Parathyroid adenoma (tissue), 2 donors: ENCODE data around the gene GAREM1.

Experiments
- H2AFZ ChIP-seq: fragments of 300-600 bp; sonication (generic); one replicate; pipeline ENCODE4 v1.7.0; 2017; ENCODE audit warnings: antibody characterized with exemption, mild to moderate bottlenecking
- H3K27ac ChIP-seq: fragments of 300-600 bp; sonication (generic); one replicate; pipeline ENCODE4 v1.7.0; 2017
- H3K27me3 ChIP-seq: fragments of 300-600 bp; sonication (generic); one replicate; pipeline ENCODE4 v1.7.0; 2017; ENCODE audit warnings: low read length; ENCODE audit not compliant: control insufficient read depth, insufficient read depth
- H3K36me3 ChIP-seq: fragments of 300-600 bp; sonication (generic); one replicate; pipeline ENCODE4 v1.7.0; 2017; ENCODE audit warnings: low read length; ENCODE audit not compliant: control insufficient read depth, insufficient read depth
- H3K4me1 ChIP-seq: fragments of 300-600 bp; sonication (generic); one replicate; pipeline ENCODE4 v1.7.0; 2017; ENCODE audit warnings: control low read depth
- H3K4me2 ChIP-seq: fragments of 300-600 bp; sonication (generic); one replicate; pipeline ENCODE4 v1.7.0; 2017; ENCODE audit warnings: low read length
- H3K4me3 ChIP-seq: fragments of 300-600 bp; sonication (generic); one replicate; pipeline ENCODE4 v1.7.0; 2017; ENCODE audit warnings: low read depth, low read length
- H3K79me2 ChIP-seq: fragments of 300-600 bp; sonication (generic); one replicate; pipeline ENCODE4 v1.7.0; 2017; ENCODE audit warnings: control low read depth
- H3K9ac ChIP-seq: fragments of 300-600 bp; sonication (generic); one replicate; pipeline ENCODE4 v1.7.0; 2017; ENCODE audit warnings: mild to moderate bottlenecking
- H3K9me3 ChIP-seq: fragments of 300-600 bp; sonication (generic); one replicate; pipeline ENCODE4 v1.7.0; 2017; ENCODE audit warnings: low read length; ENCODE audit not compliant: control insufficient read depth
- TF ChIP-seq, protein P1 (sequence below): fragments of 300-600 bp; sonication (generic); IDR thresholded peaks from one replicate; pipeline ENCODE4 v1.7.0; 2017; ENCODE audit warnings: antibody characterized with exemption, mild to moderate bottlenecking
- donor health status: primary hyperparathyroidism.

The GAREM1 gene

DNA sequence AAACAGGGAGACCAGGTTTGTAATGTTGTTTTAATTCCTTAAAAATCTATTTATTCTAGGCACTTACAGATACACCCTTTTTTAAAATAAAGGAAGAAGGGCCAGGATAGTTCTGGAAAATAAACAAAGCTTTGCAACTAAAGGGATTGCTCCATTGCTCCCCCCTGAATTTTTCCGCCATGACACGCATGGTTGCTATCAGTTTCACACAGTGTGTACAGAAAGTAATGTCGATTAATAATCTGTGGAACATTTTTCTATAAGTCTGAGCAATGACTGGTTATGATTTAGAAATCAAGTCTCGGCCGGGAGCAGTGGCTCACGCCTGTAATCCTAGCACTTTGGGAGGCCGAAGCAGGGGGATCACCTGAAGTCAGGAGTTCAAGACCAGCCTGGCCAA is 90.8 kb downstream of the GAREM1 start:
- H3K9me3 ChIP-seq: no peaks in the 10 kb centered on the region
- no peaks in the 10 kb centered on the region for H3K4me1 ChIP-seq
- no peaks in the 10 kb centered on the region for H3K27me3 ChIP-seq
- H3K9ac ChIP-seq: no peak overlapping the region
- no peaks in the 10 kb centered on the region for H3K36me3 ChIP-seq
- H3K27ac ChIP-seq: no peak overlapping the region
- H3K4me3 ChIP-seq: no peak overlapping the region
- H3K4me2 ChIP-seq: no peak overlapping the region
- TF ChIP-seq, protein P1, sequence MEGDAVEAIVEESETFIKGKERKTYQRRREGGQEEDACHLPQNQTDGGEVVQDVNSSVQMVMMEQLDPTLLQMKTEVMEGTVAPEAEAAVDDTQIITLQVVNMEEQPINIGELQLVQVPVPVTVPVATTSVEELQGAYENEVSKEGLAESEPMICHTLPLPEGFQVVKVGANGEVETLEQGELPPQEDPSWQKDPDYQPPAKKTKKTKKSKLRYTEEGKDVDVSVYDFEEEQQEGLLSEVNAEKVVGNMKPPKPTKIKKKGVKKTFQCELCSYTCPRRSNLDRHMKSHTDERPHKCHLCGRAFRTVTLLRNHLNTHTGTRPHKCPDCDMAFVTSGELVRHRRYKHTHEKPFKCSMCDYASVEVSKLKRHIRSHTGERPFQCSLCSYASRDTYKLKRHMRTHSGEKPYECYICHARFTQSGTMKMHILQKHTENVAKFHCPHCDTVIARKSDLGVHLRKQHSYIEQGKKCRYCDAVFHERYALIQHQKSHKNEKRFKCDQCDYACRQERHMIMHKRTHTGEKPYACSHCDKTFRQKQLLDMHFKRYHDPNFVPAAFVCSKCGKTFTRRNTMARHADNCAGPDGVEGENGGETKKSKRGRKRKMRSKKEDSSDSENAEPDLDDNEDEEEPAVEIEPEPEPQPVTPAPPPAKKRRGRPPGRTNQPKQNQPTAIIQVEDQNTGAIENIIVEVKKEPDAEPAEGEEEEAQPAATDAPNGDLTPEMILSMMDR: no peak
- H3K79me2 ChIP-seq: peaks cover 2% of the 10 kb centered on the region
- H2AFZ ChIP-seq: no peak overlapping the region

DNA sequence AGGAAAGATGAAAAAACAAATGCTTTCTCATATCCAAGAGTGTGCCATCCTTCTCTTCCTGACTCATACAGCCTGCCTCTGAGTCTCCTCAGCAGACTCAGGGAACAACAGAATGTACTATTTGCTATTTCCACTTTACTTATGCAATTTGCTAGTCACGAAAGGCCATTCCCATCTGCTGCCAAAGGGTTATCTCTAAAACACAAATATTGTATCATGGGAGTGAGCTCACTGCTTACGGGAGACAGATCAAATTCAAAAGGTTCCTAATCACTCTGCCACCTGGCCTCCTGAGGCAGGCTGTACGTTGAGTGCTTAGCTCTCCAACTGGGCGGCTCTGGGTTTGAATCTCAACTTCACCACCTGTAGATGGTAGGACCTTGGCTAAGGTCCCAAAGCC is 92.0 kb downstream of the GAREM1 start:
- peaks cover 9% of the 10 kb centered on the region for H3K4me1 ChIP-seq
- H3K27ac ChIP-seq: no peak overlapping the region

DNA sequence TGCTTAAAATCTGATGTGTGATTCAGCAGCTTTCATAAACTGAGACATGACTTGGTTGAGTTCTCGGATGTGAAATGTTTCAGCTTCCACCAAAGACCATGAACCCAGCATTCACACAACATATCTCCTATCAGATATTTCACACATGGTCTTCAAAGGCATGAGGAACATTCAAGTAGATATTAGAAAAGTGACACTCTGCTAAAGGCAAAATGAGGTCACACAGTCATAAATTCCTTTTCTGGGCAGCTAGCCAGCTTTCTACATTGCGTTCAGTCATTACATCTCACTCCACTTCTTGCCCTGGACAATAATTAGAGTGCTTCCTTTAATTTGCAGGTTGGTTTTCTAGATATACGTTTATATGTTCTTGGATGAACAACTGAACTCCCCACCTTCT is 96.7 kb downstream of the GAREM1 start:
- Histone ChIP-seq H3K27ac (no peak overlapping the region), H2AFZ (no peak overlapping the region), H3K79me2 (peaks cover 6% of the 10 kb centered on the region), H3K9me3 (no peaks in the 10 kb centered on the region), H3K36me3 (no peaks in the 10 kb centered on the region), H3K4me1 (peaks cover 10% of the 10 kb centered on the region), H3K27me3 (no peaks in the 10 kb centered on the region), H3K9ac (no peak overlapping the region), H3K4me2 (no peak overlapping the region), H3K4me3 (no peak overlapping the region)
- TF ChIP-seq, protein P1: no peak

More for the DNA sequence above, 92.0 kb downstream of the GAREM1 start:
- Histone ChIP-seq H2AFZ (no peak overlapping the region), H3K9me3 (no peaks in the 10 kb centered on the region), H3K36me3 (no peaks in the 10 kb centered on the region), H3K27me3 (no peaks in the 10 kb centered on the region), H3K4me3 (no peak overlapping the region), H3K4me2 (no peak overlapping the region), H3K79me2 (peaks cover 2% of the 10 kb centered on the region), H3K9ac (no peak overlapping the region)
- TF ChIP-seq, protein P1: no peak

DNA sequence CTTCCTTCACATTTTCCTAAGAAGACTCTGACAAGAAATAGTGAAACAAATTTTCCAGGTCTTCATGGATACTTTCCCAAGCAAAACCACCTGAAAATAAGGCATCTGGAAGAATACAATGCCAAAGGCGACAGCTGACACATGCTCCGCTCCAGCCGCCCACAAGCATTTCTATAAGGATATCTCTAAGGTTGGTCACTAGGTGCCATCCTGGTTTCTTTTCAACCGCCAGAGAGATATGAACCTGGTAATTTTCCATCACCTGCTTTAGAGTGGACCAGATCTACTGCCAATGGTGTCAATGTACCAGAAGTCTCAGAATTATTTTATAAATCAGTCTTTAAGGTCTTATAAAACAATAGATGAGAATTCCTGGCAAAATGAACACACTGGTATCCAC is 97.2 kb downstream of the GAREM1 start:
- Histone ChIP-seq H3K9ac (no peak overlapping the region), H3K4me2 (no peak overlapping the region), H2AFZ (no peak overlapping the region), H3K27me3 (no peaks in the 10 kb centered on the region), H3K4me3 (no peak overlapping the region), H3K36me3 (no peaks in the 10 kb centered on the region), H3K9me3 (no peaks in the 10 kb centered on the region), H3K79me2 (peaks cover 6% of the 10 kb centered on the region), H3K27ac (no peak overlapping the region), H3K4me1 (peaks cover 10% of the 10 kb centered on the region)
- TF ChIP-seq, protein P1: no peak

DNA sequence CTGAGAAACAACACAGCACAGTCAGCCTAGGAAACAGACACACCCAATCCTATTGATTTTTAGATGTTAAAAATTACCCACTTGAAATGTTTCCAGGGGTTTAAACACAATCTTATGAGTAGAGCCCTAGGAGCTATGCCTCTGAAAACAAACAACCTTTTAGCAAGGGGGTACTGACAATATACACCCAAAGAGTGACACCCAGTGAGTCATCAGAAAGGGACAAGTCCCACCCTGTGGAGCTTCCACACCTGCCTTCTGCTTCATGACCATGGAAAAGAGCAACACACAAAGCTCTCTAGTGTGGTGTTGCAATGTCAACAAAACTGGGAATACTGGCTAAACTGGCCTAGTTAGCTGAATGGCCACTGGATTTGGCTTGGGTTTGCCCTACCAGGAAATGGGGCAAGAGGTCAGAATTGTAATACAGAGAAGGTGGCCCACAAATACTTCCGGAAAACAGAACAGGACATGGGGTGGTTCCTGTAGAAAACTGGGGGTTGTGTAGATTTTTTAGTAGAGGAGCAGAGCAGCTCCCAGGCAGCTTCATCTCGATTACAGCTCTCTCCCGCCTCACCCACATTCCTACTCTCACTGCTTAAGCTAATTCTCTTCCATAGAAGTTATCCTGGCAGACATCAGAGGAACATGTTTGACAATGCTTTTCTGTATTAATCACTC is 98.2 kb downstream of the GAREM1 start:
- Histone ChIP-seq H2AFZ (no peak overlapping the region), H3K4me1 (peaks cover 10% of the 10 kb centered on the region), H3K4me2 (no peak overlapping the region), H3K27ac (no peak overlapping the region), H3K36me3 (no peaks in the 10 kb centered on the region), H3K27me3 (no peaks in the 10 kb centered on the region), H3K79me2 (peaks cover 6% of the 10 kb centered on the region), H3K9me3 (no peaks in the 10 kb centered on the region), H3K4me3 (no peak overlapping the region), H3K9ac (no peak overlapping the region)
- TF ChIP-seq, protein P1: no peak
